Stimulated activated effector memory CD8-positive, alpha-beta T cell treated with anti-CD3 and anti-CD28 coated beads, Interleukin-12 subunit alpha, Interleukin-12 subunit beta, amount 100 ng/mL, for 72 hours (primary cell): ENCODE measurements around the gene KATNA1.

Source experiments
- ATAC-seq: fragments of 150-1000 bp; cut with Tn5 transposase; 2 replicates; pipeline ENCODE4 v1.10.0; 2021
- DNase-seq, 2 donors: peaks; one replicate each; pipeline ENCODE4 v3.0.0; 2021 to 2022; ENCODE audit warnings: low spot score in 2 of 2
- H3K27ac Mint-ChIP-seq: one replicate; pipeline ENCODE4 v1.8.0; 2022; ENCODE audit warnings: mild to moderate bottlenecking, mixed read lengths
- H3K36me3 Mint-ChIP-seq: one replicate; pipeline ENCODE4 v1.8.0; 2022; ENCODE audit warnings: mild to moderate bottlenecking, mixed read lengths
- H3K4me1 Mint-ChIP-seq: one replicate; pipeline ENCODE4 v1.8.0; 2022; ENCODE audit warnings: mixed read lengths
- H3K4me3 Mint-ChIP-seq: one replicate; pipeline ENCODE4 v1.8.0; 2022; ENCODE audit warnings: mild to moderate bottlenecking, mixed read lengths
- H3K9me3 Mint-ChIP-seq: one replicate; pipeline ENCODE4 v1.8.0; 2022; ENCODE audit warnings: mixed read lengths

Gene KATNA1

GRCh38 chr6:149642829-149643580, 5.5 kb downstream of the KATNA1 start:
- ATAC-seq (no peak), DNase-seq (no peak)
- Mint-ChIP-seq H3K9me3 (no peaks in the 10 kb centered on the region), H3K4me3 (no peak overlapping the region), H3K36me3 (peaks cover 8% of the 10 kb centered on the region), H3K27ac (peak overlapping the region; percentile 32), H3K4me1 (peaks cover 22% of the 10 kb centered on the region)

- no peaks in the 10 kb centered on the region for H3K9me3 Mint-ChIP-seq
- H3K4me3 Mint-ChIP-seq: no peak overlapping the region
- peaks cover 52% of the 10 kb centered on the region for H3K36me3 Mint-ChIP-seq
- ATAC-seq (no peak), DNase-seq (no peak)
- H3K4me1 Mint-ChIP-seq: no peaks in the 10 kb centered on the region
- no peak overlapping the region for H3K27ac Mint-ChIP-seq
Observed at GRCh38 chr6:149636124-149636523, 12.4 kb downstream of the KATNA1 start.

DNA sequence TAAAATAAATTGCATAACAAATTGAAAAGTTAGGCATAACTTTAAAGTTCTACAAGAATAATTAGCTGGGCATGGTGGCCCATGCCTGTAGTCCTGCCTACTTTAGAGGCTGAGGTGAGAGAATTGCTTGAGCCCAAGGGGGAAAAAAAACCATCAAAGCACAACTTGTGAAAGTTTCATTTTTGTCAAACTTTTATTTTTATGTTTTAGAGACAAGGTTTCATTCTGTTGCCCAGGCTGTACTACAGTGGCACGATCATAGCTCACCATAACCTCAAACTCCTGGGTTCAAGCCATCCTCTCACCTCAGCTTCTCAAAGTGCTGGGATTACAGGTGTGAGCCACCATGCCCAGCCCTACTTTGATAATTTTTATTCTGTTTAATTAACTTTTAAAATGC, 14.2 kb downstream of the KATNA1 start:
- H3K4me3 Mint-ChIP-seq: no peak overlapping the region
- no peak overlapping the region for H3K27ac Mint-ChIP-seq
- peaks cover 2% of the 10 kb centered on the region for H3K4me1 Mint-ChIP-seq
- DNase-seq: no peak
- peaks cover 68% of the 10 kb centered on the region for H3K36me3 Mint-ChIP-seq
- no peak for ATAC-seq
- no peaks in the 10 kb centered on the region for H3K9me3 Mint-ChIP-seq

GRCh38 chr6:149628875-149629510, 19.5 kb downstream of the KATNA1 start:
- Mint-ChIP-seq H3K4me3 (no peak overlapping the region), H3K4me1 (peaks cover 11% of the 10 kb centered on the region), H3K27ac (peak overlapping the region; percentile 62), H3K36me3 (peaks cover 73% of the 10 kb centered on the region), H3K9me3 (no peaks in the 10 kb centered on the region)
- ATAC-seq (no peak), DNase-seq (no peak)

DNA sequence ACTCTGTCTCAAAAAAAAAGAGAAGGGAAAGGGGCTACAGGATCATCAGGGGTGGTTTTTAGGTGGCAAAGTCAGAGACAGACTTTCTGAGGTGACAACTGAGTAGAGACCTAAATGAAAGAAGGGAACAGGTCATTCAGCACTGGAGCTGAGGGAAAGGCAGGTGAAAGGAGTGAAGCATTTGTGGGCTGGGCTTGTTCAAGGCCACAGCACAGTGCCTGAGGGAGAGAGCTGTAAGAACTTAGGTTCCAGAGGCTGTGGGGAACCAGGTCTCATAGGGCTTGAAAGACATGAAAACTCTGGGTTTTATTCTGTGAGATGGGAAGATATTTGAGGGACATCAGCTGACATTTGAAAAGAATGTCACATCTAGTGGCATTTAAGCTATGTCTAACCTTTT, 20.8 kb downstream of the KATNA1 start:
- Mint-ChIP-seq H3K4me1 (peaks cover 11% of the 10 kb centered on the region), H3K36me3 (peaks cover 79% of the 10 kb centered on the region), H3K9me3 (no peaks in the 10 kb centered on the region), H3K27ac (peak overlapping the region; percentile 83), H3K4me3 (no peak overlapping the region)
- DNase-seq (no peak), ATAC-seq (no peak)

GRCh38 chr6:149615805-149616204, 32.7 kb downstream of the KATNA1 start:
- ATAC-seq (no peak), DNase-seq (no peak)
- Mint-ChIP-seq H3K9me3 (no peaks in the 10 kb centered on the region), H3K36me3 (peaks cover 59% of the 10 kb centered on the region), H3K4me1 (no peaks in the 10 kb centered on the region), H3K4me3 (no peak overlapping the region), H3K27ac (no peak overlapping the region)

GRCh38 chr6:149614337-149614736, 34.2 kb downstream of the KATNA1 start:
- H3K4me3 Mint-ChIP-seq: no peak overlapping the region
- peaks cover 55% of the 10 kb centered on the region for H3K36me3 Mint-ChIP-seq
- H3K9me3 Mint-ChIP-seq: no peaks in the 10 kb centered on the region
- DNase-seq (no peak), ATAC-seq (no peak)
- H3K4me1 Mint-ChIP-seq: peaks cover 6% of the 10 kb centered on the region
- H3K27ac Mint-ChIP-seq: no peak overlapping the region

- Mint-ChIP-seq H3K4me1 (peaks cover 13% of the 10 kb centered on the region), H3K36me3 (peaks cover 53% of the 10 kb centered on the region), H3K4me3 (no peak overlapping the region), H3K9me3 (no peaks in the 10 kb centered on the region), H3K27ac (peak overlapping the region; percentile 71)
- DNase-seq: no peak
- ATAC-seq: no peak
Observed at GRCh38 chr6:149608381-149608982, 40.0 kb downstream of the KATNA1 start.

GRCh38 chr6:149600508-149600907, 48.0 kb downstream of the KATNA1 start:
- no peaks in the 10 kb centered on the region for H3K4me1 Mint-ChIP-seq
- H3K4me3 Mint-ChIP-seq: no peak overlapping the region
- peaks cover 83% of the 10 kb centered on the region for H3K36me3 Mint-ChIP-seq
- H3K9me3 Mint-ChIP-seq: no peaks in the 10 kb centered on the region
- no peak for ATAC-seq
- no peak overlapping the region for H3K27ac Mint-ChIP-seq
- no peak for DNase-seq

DNA sequence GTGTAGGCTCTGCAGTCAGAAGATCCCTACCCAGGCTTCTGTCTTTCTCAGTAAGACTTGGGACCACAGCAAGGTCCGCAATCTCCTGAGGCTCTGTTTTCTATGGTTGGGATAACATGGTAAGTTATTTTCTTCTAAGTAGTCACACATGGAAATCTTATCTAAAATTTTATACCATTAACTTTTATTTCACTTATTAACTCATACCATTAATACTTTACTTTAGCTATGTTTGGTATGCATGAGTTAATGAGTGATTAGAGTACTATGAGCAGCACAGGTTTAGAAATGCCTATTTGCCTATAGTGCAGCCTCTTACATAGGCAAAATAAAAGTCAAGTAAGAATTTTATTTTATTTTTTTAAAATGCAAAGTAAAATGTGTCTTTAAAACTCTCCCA, 55.1 kb downstream of the KATNA1 start:
- Mint-ChIP-seq H3K36me3 (peaks cover 80% of the 10 kb centered on the region), H3K9me3 (no peaks in the 10 kb centered on the region), H3K27ac (no peak overlapping the region), H3K4me3 (no peak overlapping the region), H3K4me1 (no peaks in the 10 kb centered on the region)
- no peak for DNase-seq
- no peak for ATAC-seq

GRCh38 chr6:149592983-149593382, 55.5 kb downstream of the KATNA1 start:
- H3K4me1 Mint-ChIP-seq: no peaks in the 10 kb centered on the region
- H3K36me3 Mint-ChIP-seq: peaks cover 80% of the 10 kb centered on the region
- no peaks in the 10 kb centered on the region for H3K9me3 Mint-ChIP-seq

GRCh38 chr6:149586149-149586548, 62.4 kb downstream of the KATNA1 start:
- ATAC-seq: no peak
- Mint-ChIP-seq H3K36me3 (peaks cover 65% of the 10 kb centered on the region), H3K9me3 (no peaks in the 10 kb centered on the region), H3K4me3 (no peak overlapping the region), H3K4me1 (no peaks in the 10 kb centered on the region), H3K27ac (no peak overlapping the region)
- DNase-seq: no peak

More at GRCh38 chr6:149592983-149593382, 55.5 kb downstream of the KATNA1 start:
- Mint-ChIP-seq H3K27ac (no peak overlapping the region), H3K4me3 (no peak overlapping the region)
- DNase-seq (no peak), ATAC-seq (no peak)

GRCh38 chr6:149581349-149581748, 67.2 kb downstream of the KATNA1 start:
- peaks cover 85% of the 10 kb centered on the region for H3K36me3 Mint-ChIP-seq
- H3K4me1 Mint-ChIP-seq: no peaks in the 10 kb centered on the region
- no peak for DNase-seq
- H3K27ac Mint-ChIP-seq: no peak overlapping the region
- no peak overlapping the region for H3K4me3 Mint-ChIP-seq
- H3K9me3 Mint-ChIP-seq: no peaks in the 10 kb centered on the region
- ATAC-seq: no peak

DNA sequence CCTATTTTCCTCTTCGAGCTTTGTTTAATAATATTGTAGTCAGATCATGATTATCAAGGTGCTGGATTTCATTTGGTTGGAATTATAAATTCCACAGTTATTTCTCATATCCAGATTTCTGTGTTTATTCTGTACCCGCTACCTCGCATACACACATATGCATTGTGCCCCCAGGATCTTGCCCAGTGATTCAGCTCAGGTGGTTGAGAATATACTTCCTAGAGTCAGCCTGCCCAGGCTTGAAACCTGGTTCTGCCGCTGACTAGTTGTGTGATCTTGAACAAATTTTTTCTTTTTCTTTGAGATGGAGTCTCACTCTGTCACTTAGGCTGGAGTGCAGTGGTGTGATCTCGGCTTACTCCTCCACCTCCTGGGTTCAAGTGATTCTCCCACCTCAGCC, 67.6 kb downstream of the KATNA1 start:
- DNase-seq (no peak), ATAC-seq (no peak)
- no peak overlapping the region for H3K27ac Mint-ChIP-seq
- H3K9me3 Mint-ChIP-seq: no peaks in the 10 kb centered on the region
- H3K4me3 Mint-ChIP-seq: no peak overlapping the region
- peaks cover 80% of the 10 kb centered on the region for H3K36me3 Mint-ChIP-seq
- H3K4me1 Mint-ChIP-seq: no peaks in the 10 kb centered on the region

- ATAC-seq: no peak
- no peaks in the 10 kb centered on the region for H3K36me3 Mint-ChIP-seq
- H3K4me1 Mint-ChIP-seq: peaks cover 8% of the 10 kb centered on the region
- H3K27ac Mint-ChIP-seq: no peak overlapping the region
- H3K4me3 Mint-ChIP-seq: peak overlapping the region; percentile 89
- H3K9me3 Mint-ChIP-seq: no peaks in the 10 kb centered on the region
- peak in 1 of 2 donors; percentile 44 for DNase-seq
Observed at GRCh38 chr6:149567945-149568585, 80.4 kb downstream of the KATNA1 start.
